ENCODE measurements around the gene LIN37. TPM values are rescaled to one million over a fixed set of nuclear protein-coding genes. Genes with fewer than 3 reads are reported as not detected.

LIN37 gene
- total and polyA plus RNA-seq, 2 of the 13 experiments (the other 11 are each of a cell fraction or from before 2014, with no cell fraction given) = 6.3 to 8.7 TPM

GRCh38 chr19:35715981-35716800 lies 32.2 kb upstream of the LIN37 start (continued):
- TF ChIP-seq BATF2 (CRISPR knock-in tag; IDR thresholded peaks at IDR 0.05) = peak; percentile 81
- TF ChIP-seq ZNF543 (CRISPR knock-in tag; IDR thresholded peaks at IDR 0.05) = peak; percentile 80; the same call in 1 of the 2 replicates
- peak; percentile 64; the same call in 1 of the 2 replicates for TF ChIP-seq IRF9 (CRISPR knock-in tag; IDR thresholded peaks at IDR 0.05; ENCODE audit: borderline replicate concordance)
- no peak for TF ChIP-seq SKI (IDR thresholded peaks at IDR 0.05; ENCODE audit: partially characterized antibody)
- no peak for TF ChIP-seq ZNF350 (CRISPR knock-in tag; IDR thresholded peaks at IDR 0.05; ENCODE audit: borderline replicate concordance, low read depth)
- peak in 1 of 2 experiments; percentile 52; a peak in 1 of 4 replicates for TF ChIP-seq KLF16 (CRISPR knock-in tag; IDR thresholded peaks at IDR 0.05)
- no peak for TF ChIP-seq KDM1A (CRISPR knock-in tag; IDR thresholded peaks at IDR 0.05)
- peak; percentile 49; the same call in 1 of the 2 replicates for TF ChIP-seq ZNF136 (CRISPR knock-in tag; IDR thresholded peaks at IDR 0.05; ENCODE audit: low read depth)
- 0 out of 2 replicates have a peak, but pooled peaks have one; percentile 23 for TF ChIP-seq KLF11 (CRISPR knock-in tag; IDR thresholded peaks at IDR 0.05)
- TF ChIP-seq ZNF274 (CRISPR knock-in tag; IDR thresholded peaks at IDR 0.05) = 0 out of 2 replicates have a peak, but pooled peaks have one; percentile 56
- TF ChIP-seq ZNF234 (CRISPR knock-in tag; conservative IDR thresholded peaks at IDR 0.05) = 0 out of 2 replicates have a peak, but pooled peaks have one; percentile 39
- TF ChIP-seq CEBPB (IDR thresholded peaks at IDR 0.05; ENCODE audit: borderline replicate concordance, low read depth, low read length) = no peak
- TF ChIP-seq TFE3 (CRISPR knock-in tag; IDR thresholded peaks at IDR 0.05) = peak; percentile 46; the same call in 1 of the 2 replicates
- no peak for TF ChIP-seq SMC3 (IDR thresholded peaks at IDR 0.05; ENCODE audit: low read length)
- TF ChIP-seq IRX3 (CRISPR knock-in tag; IDR thresholded peaks at IDR 0.05; ENCODE audit: borderline replicate concordance, low read depth) = no peak
- 0 out of 2 replicates have a peak, but pooled peaks have one; percentile 31 for TF ChIP-seq TERF1 (CRISPR knock-in tag; IDR thresholded peaks at IDR 0.05)
- peak; percentile 8; the same call in 1 of the 2 replicates for TF ChIP-seq ZBTB3 (CRISPR knock-in tag; IDR thresholded peaks at IDR 0.05; ENCODE audit: borderline replicate concordance, low read depth)
- no peak for TF ChIP-seq JUNB (CRISPR knock-in tag; IDR thresholded peaks at IDR 0.05; ENCODE audit: borderline replicate concordance)
- peak; percentile 76; the same call in 1 of the 2 replicates for TF ChIP-seq ZNF589 (CRISPR knock-in tag; conservative IDR thresholded peaks at IDR 0.05)
- peak in 1 of 2 experiments; percentile 62; a peak in 1 of 4 replicates for TF ChIP-seq ATF4 (CRISPR knock-in tag; IDR thresholded peaks at IDR 0.05)
- no peak; the same call in 1 of the 2 replicates for TF ChIP-seq ZNF784 (CRISPR knock-in tag; IDR thresholded peaks at IDR 0.05; ENCODE audit: borderline replicate concordance)
- TF ChIP-seq ZNF383 (CRISPR knock-in tag; IDR thresholded peaks at IDR 0.05; ENCODE audit: borderline replicate concordance) = no peak
